LoVo (cell line): ENCODE data around the gene CD53.

ENCODE experiments used
- DNase-seq: peaks from one replicate; pipeline ENCODE4 v3.0.0-alpha.2; 2016; ENCODE audit warnings: low spot score

CD53 gene

GRCh38 chr1:110876748-110877341, 3.9 kb downstream of the CD53 start:
- no peak for DNase-seq

- DNase-seq = no peak
These were observed 4.4 kb downstream of the CD53 start for GRCh38 chr1:110877364-110877763.

GRCh38 chr1:110877776-110878175, 4.8 kb downstream of the CD53 start:
- no peak for DNase-seq

- no peak for DNase-seq
These were observed 5.6 kb downstream of the CD53 start for GRCh38 chr1:110878591-110878990.

- no peak for DNase-seq
These were observed 6.0 kb downstream of the CD53 start for GRCh38 chr1:110878993-110879392.

- no peak for DNase-seq
These were observed 7.0 kb downstream of the CD53 start for GRCh38 chr1:110879758-110880606.

GRCh38 chr1:110880708-110881374, 7.9 kb downstream of the CD53 start:
- DNase-seq = no peak

- no peak for DNase-seq
These were observed 15.1 kb downstream of the CD53 start for GRCh38 chr1:110888049-110888448.

GRCh38 chr1:110888641-110889040, 15.7 kb downstream of the CD53 start:
- DNase-seq = no peak

- DNase-seq = no peak
These were observed 17.7 kb downstream of the CD53 start for GRCh38 chr1:110890474-110891196.

GRCh38 chr1:110893908-110894490, 21.1 kb downstream of the CD53 start:
- DNase-seq = no peak

GRCh38 chr1:110896090-110896489, 23.1 kb downstream of the CD53 start:
- DNase-seq = no peak

- no peak for DNase-seq
These were observed 24.7 kb downstream of the CD53 start for GRCh38 chr1:110897681-110898080.

- no peak for DNase-seq
These were observed 25.9 kb downstream of the CD53 start for GRCh38 chr1:110898734-110899457.

- DNase-seq = no peak
These were observed 26.5 kb downstream of the CD53 start for GRCh38 chr1:110899458-110899843.

GRCh38 chr1:110902820-110903463, 30.0 kb downstream of the CD53 start:
- DNase-seq = no peak

- no peak for DNase-seq
These were observed 31.0 kb downstream of the CD53 start for GRCh38 chr1:110903853-110904500.

GRCh38 chr1:110912784-110913183, 39.8 kb downstream of the CD53 start:
- DNase-seq = no peak

GRCh38 chr1:110914676-110915075, 41.7 kb downstream of the CD53 start:
- no peak for DNase-seq

GRCh38 chr1:110915804-110916203, 42.9 kb downstream of the CD53 start:
- DNase-seq = no peak
